Activated CD8-positive, alpha-beta memory T cell treated with anti-CD3 and anti-CD28 coated beads for 1 hour (primary cell): ENCODE results near the gene ABCA6.
"Not testable (repeated sequence)": the region's sequence is repeated elsewhere in the genome, so short reads cannot be mapped to it uniquely, and the experiment has no call there.

Experiments
- DNase-seq, 2 donors: peaks; one replicate each; pipeline ENCODE4 v3.0.0-alpha.2; 2020; ENCODE audit warnings: low read depth in 1 of 2; ENCODE audit errors: extremely low read depth in 1 of 2

Gene ABCA6

GRCh38 chr17:69141431-69142174, at the start of gene ABCA6:
ABCA6 (minus strand) TSS chr17:69141895; CDS start chr17:69140703, 1,192 bp downstream.
- no peak for DNase-seq

GRCh38 chr17:69188796-69189195, 47.1 kb upstream of the ABCA6 start:
- no peak for DNase-seq

GRCh38 chr17:69188064-69188463, 46.4 kb upstream of the ABCA6 start:
- DNase-seq, result no peak

- DNase-seq, result no peak
These were observed 45.6 kb upstream of the ABCA6 start for GRCh38 chr17:69187294-69187693.

GRCh38 chr17:69179227-69179952, 37.7 kb upstream of the ABCA6 start:
- DNase-seq, result no peak

- no peak for DNase-seq
These were observed 34.7 kb upstream of the ABCA6 start for GRCh38 chr17:69176457-69176795.

GRCh38 chr17:69175625-69176456, 34.1 kb upstream of the ABCA6 start:
- DNase-seq, result no peak

GRCh38 chr17:69175262-69175624, 33.5 kb upstream of the ABCA6 start:
- no peak for DNase-seq

GRCh38 chr17:69173118-69173517, 31.4 kb upstream of the ABCA6 start:
- no peak for DNase-seq

GRCh38 chr17:69170377-69170776, 28.7 kb upstream of the ABCA6 start:
- no peak for DNase-seq

- not testable (repeated sequence) for DNase-seq
These were observed 26.9 kb upstream of the ABCA6 start for GRCh38 chr17:69168642-69169041.

GRCh38 chr17:69166957-69167356, 25.3 kb upstream of the ABCA6 start:
- DNase-seq, result no peak

- no peak for DNase-seq
These were observed 22.5 kb upstream of the ABCA6 start for GRCh38 chr17:69164206-69164605.

GRCh38 chr17:69159418-69159817, 17.7 kb upstream of the ABCA6 start:
- DNase-seq, result no peak

GRCh38 chr17:69154267-69154666, 12.6 kb upstream of the ABCA6 start:
- DNase-seq, result no peak

GRCh38 chr17:69150333-69150732, 8.6 kb upstream of the ABCA6 start:
- no peak for DNase-seq

GRCh38 chr17:69147460-69147859, 5.8 kb upstream of the ABCA6 start:
- DNase-seq, result no peak

GRCh38 chr17:69144331-69145255, 2.9 kb upstream of the ABCA6 start:
- DNase-seq, result no peak

- no peak for DNase-seq
These were observed 2.1 kb upstream of the ABCA6 start for GRCh38 chr17:69143683-69144231.

GRCh38 chr17:69143151-69143550, 1.5 kb upstream of the ABCA6 start:
- no peak for DNase-seq
